K562 (cell line): Measurements from ENCODE around the gene PPIE. TPM values are rescaled to one million over a fixed set of nuclear protein-coding genes. Genes with fewer than 3 reads are reported as not detected.

Experiments
- ARID2 ChIP-seq: fragments of 450-650 bp; IDR thresholded peaks from 2 replicates; pipeline ENCODE4 v1.6.1; 2017; ENCODE audit warnings: antibody characterized with exemption, mild to moderate bottlenecking
- CAMTA2 ChIP-seq: fragments of 250-450 bp; sonication (Bioruptor Pico); conservative IDR thresholded peaks from 2 replicates; pipeline ENCODE4 v1.5.1; 2022
- CGGBP1 ChIP-seq: fragments of 250-450 bp; sonication (Bioruptor Pico); IDR thresholded peaks from 2 replicates; pipeline ENCODE4 v1.9.0; 2021; ENCODE audit warnings: mild to moderate bottlenecking
- E2F6 ChIP-seq, 2 experiments: IDR thresholded peaks; 2 replicates each; pipeline ENCODE4 v1.6.1; 2011; ENCODE audit warnings: borderline replicate concordance in 1 of 2, control low read depth in 1 of 2, low read depth in 1 of 2, low read length in 1 of 2, mild to moderate bottlenecking in 1 of 2, mixed read lengths in 1 of 2, moderate library complexity in 1 of 2; ENCODE audit not compliant: insufficient read depth in 1 of 2, insufficient read length in 1 of 2, poor library complexity in 1 of 2, severe bottlenecking in 1 of 2; ENCODE audit errors: extremely low read depth in 1 of 2
- GABPB1 ChIP-seq: sonication (generic); formaldehyde crosslinking; IDR thresholded peaks from 2 replicates; pipeline ENCODE4 v1.8.0; 2022; ENCODE audit warnings: mild to moderate bottlenecking, missing genetic modification reagents
- HINFP ChIP-seq: fragments of 450-650 bp; conservative IDR thresholded peaks from 2 replicates; pipeline ENCODE4 v1.6.1; 2016; ENCODE audit warnings: missing genetic modification characterization, low read depth, mild to moderate bottlenecking, control low read depth, missing compliant biosample characterization
- KDM5B ChIP-seq: fragments of 200-600 bp; sonication (generic); IDR thresholded peaks from 2 replicates; pipeline ENCODE4 v1.6.1; 2012; ENCODE audit warnings: low read depth, mild to moderate bottlenecking, moderate library complexity, low read length, control low read depth, inconsistent platforms; ENCODE audit not compliant: insufficient replicate concordance
- MCM7 ChIP-seq, 2 experiments: fragments of 450-650 bp; IDR thresholded peaks; 2 replicates each; pipeline ENCODE4 v1.6.1; 2016 to 2018
- NCOA2 ChIP-seq, 2 experiments: fragments of 450-650 bp; IDR thresholded peaks; 2 replicates each; pipeline ENCODE4 v1.6.1; 2018; ENCODE audit warnings: mild to moderate bottlenecking in 2 of 2, moderate library complexity in 1 of 2; ENCODE audit not compliant: partially characterized antibody in 2 of 2
- NR1H2 ChIP-seq: sonication (generic); formaldehyde crosslinking; IDR thresholded peaks from 2 replicates; pipeline ENCODE4 v1.4.0; 2020; ENCODE audit warnings: mild to moderate bottlenecking, missing genetic modification reagents
- NR2C2 ChIP-seq, 2 experiments: fragments of 200-800 bp in 1 of 2; sonication (Bioruptor generic) in 1 of 2; sonication (generic) in 1 of 2; formaldehyde crosslinking in 1 of 2; IDR thresholded peaks; 2 replicates each; pipeline versions ENCODE4 v1.6.1 to v1.8.0; 2016 to 2022; ENCODE audit warnings: mild to moderate bottlenecking in 1 of 2, missing compliant biosample characterization in 1 of 2, missing genetic modification characterization in 1 of 2, missing genetic modification reagents in 1 of 2
- NR3C1 ChIP-seq: sonication (generic); formaldehyde crosslinking; IDR thresholded peaks from 2 replicates; pipeline ENCODE4 v1.8.1; 2022; ENCODE audit warnings: missing genetic modification reagents
- PTTG1 ChIP-seq: fragments of 450-650 bp; IDR thresholded peaks from 2 replicates; pipeline ENCODE4 v1.6.1; 2016; ENCODE audit warnings: low read depth, mild to moderate bottlenecking, missing genetic modification characterization, missing compliant biosample characterization
- RUNX1 ChIP-seq: sonication (generic); IDR thresholded peaks from 2 replicates; pipeline ENCODE4 v1.6.1; 2016; ENCODE audit warnings: antibody characterized with exemption, low read depth
- SMAD4 ChIP-seq: fragments of 250-450 bp; sonication (Bioruptor Pico); conservative IDR thresholded peaks from 2 replicates; pipeline ENCODE4 v1.8.0; 2021; ENCODE audit warnings: inconsistent platforms, mild to moderate bottlenecking, moderate library complexity
- SMARCE1 ChIP-seq: fragments of 450-650 bp; IDR thresholded peaks from 2 replicates; pipeline ENCODE4 v1.7.1; 2016; ENCODE audit warnings: mild to moderate bottlenecking
- ZNF146 ChIP-seq: IDR thresholded peaks from one replicate; pipeline ENCODE4 v1.6.1; 2018; ENCODE audit warnings: missing compliant biosample characterization; ENCODE audit not compliant: unreplicated experiment
- ZNF384 ChIP-seq: IDR thresholded peaks from 2 replicates; pipeline ENCODE4 v1.6.1; 2012; ENCODE audit warnings: low read depth, low read length, improper control_type of control experiment
- polyA plus RNA-seq, 8 experiments: library from polyadenylated mRNA; depleted of rRNA in 4 of 8; stranded (reverse) in 5 of 8; unstranded in 3 of 8; fragments of >200 nt; fragmentation: Nextera tagmentation in 2 of 8; fragmentation: Illumina TruSeq in 1 of 8; extraction: Ambion mirVana in 2 of 8; extraction: Trizol in 1 of 8; gene quantifications; 2 replicates each; pipeline versions ENCODE4 v1.2.1 to v1.2.3, GENCODE V29; 2011 to 2014; ENCODE audit warnings: inconsistent platforms in 1 of 8, missing spikeins in 1 of 8
- total RNA-seq, 7 experiments: library from RNA; depleted of rRNA in 6 of 7; stranded (reverse); fragments of >200 nt in 6 of 7; fragmentation: Illumina TruSeq in 2 of 7; extraction: Trizol in 2 of 7; gene quantifications; 2 replicates each; pipeline versions ENCODE4 v1.2.1 to v1.2.3, GENCODE V29; 2011 to 2021; ENCODE audit warnings: low replicate concordance in 1 of 7
- TF ChIP-seq, protein P1 (sequence below): fragments of 450-650 bp; formaldehyde crosslinking; IDR thresholded peaks from 2 replicates; pipeline ENCODE4 v1.4.0; 2020; ENCODE audit warnings: mild to moderate bottlenecking, moderate library complexity
- TF ChIP-seq, protein P2 (sequence below): IDR thresholded peaks from 3 replicates; pipeline ENCODE4 v1.6.1; 2011; ENCODE audit warnings: borderline replicate concordance, mild to moderate bottlenecking, moderate library complexity; ENCODE audit not compliant: insufficient read length; ENCODE audit errors: extremely low read depth

PPIE gene
- total and polyA plus RNA-seq, 9 of the 15 experiments (the other 6 are each of a cell fraction or from before 2014, with no cell fraction given): 75.4 to 444 (median 131) TPM

- TF ChIP-seq E2F6 (IDR thresholded peaks at IDR 0.05; ENCODE audit: borderline replicate concordance in 1 of 2, extremely low read depth in 1 of 2, insufficient read depth in 1 of 2, insufficient read length in 1 of 2, low read depth in 1 of 2, low read length in 1 of 2, poor library complexity in 1 of 2, severe bottlenecking in 1 of 2) (peak in 1 of 2 experiments; percentile 32), GABPB1 (CRISPR knock-in tag) (peak; percentile 55), PTTG1 (no peak), KDM5B (no peak), MCM7 (IDR thresholded peaks at IDR 0.05) (no peak), NR2C2 (CRISPR knock-in tag; IDR thresholded peaks at IDR 0.05) (peak; percentile 90), NR2C2 (tag; IDR thresholded peaks at IDR 0.05) (peak; percentile 89), SMARCE1 (no peak), CAMTA2 (CRISPR knock-in tag) (no peak), SMAD4 (CRISPR knock-in tag) (no peak), ZNF384 (no peak), CGGBP1 (CRISPR knock-in tag) (no peak), NCOA2 (IDR thresholded peaks at IDR 0.05; ENCODE audit: partially characterized antibody in 2 of 2) (no peak), NR1H2 (CRISPR knock-in tag) (0 out of 2 replicates have a peak, but pooled peaks have one; percentile 16), ZNF146 (no peak), ARID2 (0 out of 2 replicates have a peak, but pooled peaks have one; percentile 27), NR3C1 (CRISPR knock-in tag) (no peak), HINFP (tag) (no peak), RUNX1 (0 out of 2 replicates have a peak, but pooled peaks have one; percentile 45)
- TF ChIP-seq, protein P1, sequence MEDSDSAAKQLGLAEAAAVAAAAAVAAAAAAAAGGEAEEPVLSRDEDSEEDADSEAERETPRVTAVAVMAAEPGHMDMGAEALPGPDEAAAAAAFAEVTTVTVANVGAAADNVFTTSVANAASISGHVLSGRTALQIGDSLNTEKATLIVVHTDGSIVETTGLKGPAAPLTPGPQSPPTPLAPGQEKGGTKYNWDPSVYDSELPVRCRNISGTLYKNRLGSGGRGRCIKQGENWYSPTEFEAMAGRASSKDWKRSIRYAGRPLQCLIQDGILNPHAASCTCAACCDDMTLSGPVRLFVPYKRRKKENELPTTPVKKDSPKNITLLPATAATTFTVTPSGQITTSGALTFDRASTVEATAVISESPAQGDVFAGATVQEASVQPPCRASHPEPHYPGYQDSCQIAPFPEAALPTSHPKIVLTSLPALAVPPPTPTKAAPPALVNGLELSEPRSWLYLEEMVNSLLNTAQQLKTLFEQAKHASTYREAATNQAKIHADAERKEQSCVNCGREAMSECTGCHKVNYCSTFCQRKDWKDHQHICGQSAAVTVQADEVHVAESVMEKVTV (CRISPR knock-in tag): peak; percentile 78
- TF ChIP-seq, protein P2, sequence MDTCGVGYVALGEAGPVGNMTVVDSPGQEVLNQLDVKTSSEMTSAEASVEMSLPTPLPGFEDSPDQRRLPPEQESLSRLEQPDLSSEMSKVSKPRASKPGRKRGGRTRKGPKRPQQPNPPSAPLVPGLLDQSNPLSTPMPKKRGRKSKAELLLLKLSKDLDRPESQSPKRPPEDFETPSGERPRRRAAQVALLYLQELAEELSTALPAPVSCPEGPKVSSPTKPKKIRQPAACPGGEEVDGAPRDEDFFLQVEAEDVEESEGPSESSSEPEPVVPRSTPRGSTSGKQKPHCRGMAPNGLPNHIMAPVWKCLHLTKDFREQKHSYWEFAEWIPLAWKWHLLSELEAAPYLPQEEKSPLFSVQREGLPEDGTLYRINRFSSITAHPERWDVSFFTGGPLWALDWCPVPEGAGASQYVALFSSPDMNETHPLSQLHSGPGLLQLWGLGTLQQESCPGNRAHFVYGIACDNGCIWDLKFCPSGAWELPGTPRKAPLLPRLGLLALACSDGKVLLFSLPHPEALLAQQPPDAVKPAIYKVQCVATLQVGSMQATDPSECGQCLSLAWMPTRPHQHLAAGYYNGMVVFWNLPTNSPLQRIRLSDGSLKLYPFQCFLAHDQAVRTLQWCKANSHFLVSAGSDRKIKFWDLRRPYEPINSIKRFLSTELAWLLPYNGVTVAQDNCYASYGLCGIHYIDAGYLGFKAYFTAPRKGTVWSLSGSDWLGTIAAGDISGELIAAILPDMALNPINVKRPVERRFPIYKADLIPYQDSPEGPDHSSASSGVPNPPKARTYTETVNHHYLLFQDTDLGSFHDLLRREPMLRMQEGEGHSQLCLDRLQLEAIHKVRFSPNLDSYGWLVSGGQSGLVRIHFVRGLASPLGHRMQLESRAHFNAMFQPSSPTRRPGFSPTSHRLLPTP: no peak
These were observed 61.2 kb downstream of the PPIE start (continued) for GRCh38 chr1:39799770-39800470.
